OCI-LY3 (cell line): ENCODE measurements around the gene PEAK1.

Source experiments
- H2AFZ ChIP-seq: fragments of 200-600, 300-600 bp; shearing (Covaris generic); 2 replicates; pipeline ENCODE4 v1.6.0; 2014; ENCODE audit warnings: antibody characterized with exemption, low read depth, low read length
- H3K27ac ChIP-seq: fragments of 200-600, 300-600 bp; sonication (generic); 2 replicates; pipeline ENCODE4 v1.5.1; 2014; ENCODE audit warnings: mild to moderate bottlenecking, low read length, moderate library complexity, mixed read lengths
- H3K27me3 ChIP-seq: fragments of 200-600, 300-600 bp; sonication (generic); 2 replicates; pipeline ENCODE4 v1.6.1; 2014; ENCODE audit warnings: low read depth, low read length, mixed read lengths
- H3K36me3 ChIP-seq: fragments of 200-600, 300-600 bp; sonication (generic); replicated peaks from 2 replicates; pipeline ENCODE3; 2014; ENCODE audit warnings: low read depth, low read length, mixed read lengths
- H3K4me1 ChIP-seq: fragments of 300-600, 200-600 bp; sonication (generic); 2 replicates; pipeline ENCODE4 v1.6.1; 2014; ENCODE audit warnings: low read length, mixed read lengths
- H3K4me2 ChIP-seq: fragments of 200-600, 300-600 bp; sonication (generic); 2 replicates; pipeline ENCODE4 v1.6.1; 2014; ENCODE audit warnings: low read length, mixed read lengths
- H3K4me3 ChIP-seq: fragments of 300-600, 200-600 bp; sonication (generic); 2 replicates; pipeline ENCODE4 v1.5.1; 2014; ENCODE audit warnings: antibody characterized with exemption, mild to moderate bottlenecking, low read length, moderate library complexity
- H3K79me2 ChIP-seq: fragments of 300-600, 200-600 bp; shearing (Covaris generic); 2 replicates; pipeline ENCODE4 v1.6.1; 2014; ENCODE audit warnings: mild to moderate bottlenecking, low read length, mixed read lengths
- H3K9ac ChIP-seq: fragments of 300-600, 200-600 bp; shearing (Covaris generic); 2 replicates; pipeline ENCODE4 v1.6.0; 2014; ENCODE audit warnings: mild to moderate bottlenecking, low read length, moderate library complexity
- H3K9me3 ChIP-seq: fragments of 200-600, 300-600 bp; shearing (Covaris generic); 2 replicates; pipeline ENCODE4 v1.6.1; 2014; ENCODE audit warnings: low read length, mixed read lengths; ENCODE audit not compliant: insufficient read depth
- H4K20me1 ChIP-seq: fragments of 200-600, 300-600 bp; sonication (generic); 2 replicates; pipeline ENCODE4 v1.6.1; 2016; ENCODE audit warnings: low read length, mixed read lengths; ENCODE audit not compliant: insufficient read depth
- CTCF ChIP-seq: fragments of 200-600, 300-600 bp; sonication (generic); IDR thresholded peaks from 2 replicates; pipeline ENCODE4 v1.5.1; 2014; ENCODE audit warnings: antibody characterized with exemption, low read length, low read depth
- EZH2phosphoT487 ChIP-seq: fragments of 200-600 bp; shearing (Covaris generic); IDR thresholded peaks from 2 replicates; pipeline ENCODE4 v1.6.1; 2018; ENCODE audit warnings: antibody characterized with exemption, mixed run types, low read depth

PEAK1 gene

DNA sequence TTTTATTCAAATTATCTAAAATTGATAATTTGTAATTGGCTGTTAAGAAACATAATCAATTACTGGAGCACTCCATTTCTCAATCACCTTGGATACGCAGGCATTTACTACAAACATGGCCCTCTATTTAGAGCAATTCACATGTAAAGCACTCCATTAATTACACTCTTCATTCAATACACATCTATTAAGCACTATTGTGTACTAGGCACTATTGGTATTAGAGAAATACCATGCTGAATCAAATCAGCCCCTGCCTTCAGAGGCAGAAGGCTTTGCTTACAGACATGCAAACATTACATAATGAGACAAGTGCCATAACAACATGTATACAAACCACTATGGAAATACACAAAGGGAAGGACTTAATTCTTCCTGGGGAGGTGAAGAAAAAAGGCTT is 69.1 kb downstream of the PEAK1 start:
- no peaks in the 10 kb centered on the region for H3K9me3 ChIP-seq
- peaks cover 7% of the 10 kb centered on the region; the same call in 1 of the 2 replicates for H3K4me1 ChIP-seq
- no peak overlapping the region for H3K9ac ChIP-seq
- H3K36me3 ChIP-seq, result peaks cover 4% of the 10 kb centered on the region
- TF ChIP-seq EZH2phosphoT487, result no peak
- no peak for TF ChIP-seq CTCF
- 0 out of 2 replicates have a peak, but pooled peaks cover 6% of the 10 kb centered on the region for H4K20me1 ChIP-seq
- no peaks in the 10 kb centered on the region for H3K27me3 ChIP-seq
- no peak overlapping the region for H3K4me3 ChIP-seq
- H2AFZ ChIP-seq, result no peak overlapping the region
- H3K27ac ChIP-seq, result no peak overlapping the region
- no peak overlapping the region for H3K4me2 ChIP-seq
- no peaks in the 10 kb centered on the region for H3K79me2 ChIP-seq

DNA sequence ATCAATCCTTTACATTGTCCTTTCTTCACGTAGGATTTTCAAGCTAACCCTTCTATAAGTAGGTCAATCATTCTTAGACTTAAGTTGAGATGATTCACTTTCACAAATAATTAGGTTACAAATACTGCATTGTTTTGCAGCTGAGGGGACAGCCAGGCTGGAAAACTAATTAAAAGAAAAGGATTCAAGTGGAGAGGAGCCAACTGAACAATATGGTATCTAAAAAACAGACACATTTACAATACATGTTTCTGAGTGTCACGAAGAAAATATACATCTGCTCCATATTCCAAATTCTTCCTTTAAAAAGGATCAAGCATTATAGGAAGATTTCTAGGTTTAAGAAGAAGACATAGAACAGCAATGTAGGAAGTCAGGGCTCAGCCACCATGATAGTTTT is 70.2 kb downstream of the PEAK1 start:
- Histone ChIP-seq H3K9ac (no peak overlapping the region), H3K4me2 (no peak overlapping the region), H3K36me3 (peaks cover 4% of the 10 kb centered on the region), H3K27ac (no peak overlapping the region), H4K20me1 (0 out of 2 replicates have a peak, but pooled peaks cover 6% of the 10 kb centered on the region), H3K9me3 (no peaks in the 10 kb centered on the region), H3K4me3 (no peak overlapping the region), H2AFZ (no peak overlapping the region), H3K27me3 (no peaks in the 10 kb centered on the region), H3K4me1 (peaks cover 7% of the 10 kb centered on the region; the same call in 1 of the 2 replicates), H3K79me2 (no peaks in the 10 kb centered on the region)
- TF ChIP-seq EZH2phosphoT487 (no peak), CTCF (no peak)

GRCh38 chr15:77348511-77348910 is 71.4 kb downstream of the PEAK1 start:
- no peak overlapping the region for H3K4me3 ChIP-seq
- H4K20me1 ChIP-seq, result 0 out of 2 replicates have a peak, but pooled peaks cover 6% of the 10 kb centered on the region
- H2AFZ ChIP-seq, result no peak overlapping the region
- no peak overlapping the region for H3K9ac ChIP-seq
- no peaks in the 10 kb centered on the region for H3K27me3 ChIP-seq
- H3K36me3 ChIP-seq, result peaks cover 4% of the 10 kb centered on the region
- H3K4me1 ChIP-seq, result no peaks in the 10 kb centered on the region
- H3K9me3 ChIP-seq, result no peaks in the 10 kb centered on the region
- H3K27ac ChIP-seq, result no peak overlapping the region
- TF ChIP-seq CTCF (no peak), EZH2phosphoT487 (no peak)
- no peak overlapping the region for H3K4me2 ChIP-seq
- no peaks in the 10 kb centered on the region for H3K79me2 ChIP-seq

- no peak overlapping the region for H3K9ac ChIP-seq
- no peaks in the 10 kb centered on the region for H3K27me3 ChIP-seq
- no peak overlapping the region for H3K27ac ChIP-seq
- no peak overlapping the region for H3K4me3 ChIP-seq
- H3K4me1 ChIP-seq, result no peaks in the 10 kb centered on the region
- no peak overlapping the region for H3K4me2 ChIP-seq
- H3K9me3 ChIP-seq, result no peaks in the 10 kb centered on the region
- TF ChIP-seq EZH2phosphoT487 (no peak), CTCF (no peak)
- no peak overlapping the region for H2AFZ ChIP-seq
- H4K20me1 ChIP-seq, result no peaks in the 10 kb centered on the region
- H3K79me2 ChIP-seq, result no peaks in the 10 kb centered on the region
- H3K36me3 ChIP-seq, result peaks cover 4% of the 10 kb centered on the region
Measured at GRCh38 chr15:77347197-77347596, 72.7 kb downstream of the PEAK1 start.
